ENCODE results near the gene DSCAML1. TPM values are rescaled to one million over a fixed set of nuclear protein-coding genes. Genes with fewer than 3 reads are reported as not detected.

Gene DSCAML1
- total RNA-seq, 1 experiment from 2014 or later, result not detected

GRCh38 chr11:117816846-117817367, 19.9 kb upstream of the DSCAML1 start:
- no TSS peak for BruUV-seq (replicated peaks)
- Histone ChIP-seq H3K4me2 (ENCODE audit: low read length) (no peak overlapping the region), H3F3A (ENCODE audit: low read length, unreplicated experiment) (no peaks in the 10 kb centered on the region), H4K20me1 (ENCODE audit: low read length) (no peaks in the 10 kb centered on the region), H2AFZ (ENCODE audit: low read length) (peak overlapping the region; percentile 57; the same call in 1 of the 2 replicates), H3K4me3 (ENCODE audit: low read length) (no peak overlapping the region), H3K9ac (ENCODE audit: low read length) (no peak overlapping the region), H3K27me3 (ENCODE audit: low read length) (peaks cover 6% of the 10 kb centered on the region; the same call in 1 of the 2 replicates), H3K4me1 (ENCODE audit: insufficient read depth, low read length) (peaks cover 14% of the 10 kb centered on the region), H3K36me3 (ENCODE audit: low read depth, low read length) (no peaks in the 10 kb centered on the region), H3K9me3 (ENCODE audit: low read length) (no peaks in the 10 kb centered on the region), H3K27ac (ENCODE audit: low read length) (no peak overlapping the region), H3K79me2 (ENCODE audit: low read length) (no peaks in the 10 kb centered on the region), H3K9me2 (replicated peaks; ENCODE audit: low read length) (no peaks in the 10 kb centered on the region)
- ATAC-seq, result no peak
- POLR2A ChIA-PET (ENCODE audit: unreplicated experiment), result no interaction called here
- intact Hi-C loops (cut with micrococcal nuclease), result loop anchor here (5.0 kb wide), 2 partner anchors 390 to 580 kb away; no protein-coding TSS in a partner anchor
- TF ChIP-seq EZH2phosphoT487 (IDR thresholded peaks at IDR 0.05; ENCODE audit: borderline replicate concordance, low read length) (no peak), EZH2 (IDR thresholded peaks at IDR 0.05; ENCODE audit: low read length, unreplicated experiment) (no peak)
- TF ChIP-seq, protein P1, sequence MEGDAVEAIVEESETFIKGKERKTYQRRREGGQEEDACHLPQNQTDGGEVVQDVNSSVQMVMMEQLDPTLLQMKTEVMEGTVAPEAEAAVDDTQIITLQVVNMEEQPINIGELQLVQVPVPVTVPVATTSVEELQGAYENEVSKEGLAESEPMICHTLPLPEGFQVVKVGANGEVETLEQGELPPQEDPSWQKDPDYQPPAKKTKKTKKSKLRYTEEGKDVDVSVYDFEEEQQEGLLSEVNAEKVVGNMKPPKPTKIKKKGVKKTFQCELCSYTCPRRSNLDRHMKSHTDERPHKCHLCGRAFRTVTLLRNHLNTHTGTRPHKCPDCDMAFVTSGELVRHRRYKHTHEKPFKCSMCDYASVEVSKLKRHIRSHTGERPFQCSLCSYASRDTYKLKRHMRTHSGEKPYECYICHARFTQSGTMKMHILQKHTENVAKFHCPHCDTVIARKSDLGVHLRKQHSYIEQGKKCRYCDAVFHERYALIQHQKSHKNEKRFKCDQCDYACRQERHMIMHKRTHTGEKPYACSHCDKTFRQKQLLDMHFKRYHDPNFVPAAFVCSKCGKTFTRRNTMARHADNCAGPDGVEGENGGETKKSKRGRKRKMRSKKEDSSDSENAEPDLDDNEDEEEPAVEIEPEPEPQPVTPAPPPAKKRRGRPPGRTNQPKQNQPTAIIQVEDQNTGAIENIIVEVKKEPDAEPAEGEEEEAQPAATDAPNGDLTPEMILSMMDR (conservative IDR thresholded peaks at IDR 0.05; ENCODE audit: low read depth, low read length), result no peak
- CTCF ChIA-PET, result interaction anchor here (1.0 to 2.0 kb wide), 3 partner anchors 9 to 391 kb away, joined by 3 to 13 read pairs (median 4); no protein-coding TSS in a partner anchor
- DNase-seq, result no peak

- peak; percentile 68 for ATAC-seq
- ChIA-PET CTCF (interaction anchor here (0.9 to 2.0 kb wide), 4 partner anchors 9 to 390 kb away, joined by 3 to 13 read pairs (median 4); no protein-coding TSS in a partner anchor), POLR2A (ENCODE audit: unreplicated experiment) (no interaction called here)
- H3K27me3 ChIP-seq (ENCODE audit: low read length), result 0 out of 2 replicates have a peak, but pooled peaks cover under 1% of the 10 kb centered on the region
- H3K9me2 ChIP-seq (replicated peaks; ENCODE audit: low read length), result no peaks in the 10 kb centered on the region
- H3F3A ChIP-seq (ENCODE audit: low read length, unreplicated experiment), result no peaks in the 10 kb centered on the region
- H3K4me1 ChIP-seq (ENCODE audit: insufficient read depth, low read length), result peaks cover 14% of the 10 kb centered on the region
- H3K79me2 ChIP-seq (ENCODE audit: low read length), result no peaks in the 10 kb centered on the region
- no peak overlapping the region for H3K27ac ChIP-seq (ENCODE audit: low read length)
- no peaks in the 10 kb centered on the region for H4K20me1 ChIP-seq (ENCODE audit: low read length)
- no peak overlapping the region for H3K4me2 ChIP-seq (ENCODE audit: low read length)
- no peaks in the 10 kb centered on the region for H3K9me3 ChIP-seq (ENCODE audit: low read length)
- intact Hi-C loops (cut with micrococcal nuclease), result loop anchor here (5.0 kb wide), 2 partner anchors 389 to 579 kb away; no protein-coding TSS in a partner anchor
- H2AFZ ChIP-seq (ENCODE audit: low read length), result peak overlapping the region; percentile 60
- DNase-seq, result peak; percentile 69
- H3K4me3 ChIP-seq (ENCODE audit: low read length), result no peak overlapping the region
- TF ChIP-seq, protein P1 (conservative IDR thresholded peaks at IDR 0.05; ENCODE audit: low read depth, low read length), result no peak
- TF ChIP-seq EZH2 (IDR thresholded peaks at IDR 0.05; ENCODE audit: low read length, unreplicated experiment) (no peak), EZH2phosphoT487 (IDR thresholded peaks at IDR 0.05; ENCODE audit: borderline replicate concordance, low read length) (no peak)
- BruUV-seq (replicated peaks), result no TSS peak
- H3K9ac ChIP-seq (ENCODE audit: low read length), result no peak overlapping the region
- no peaks in the 10 kb centered on the region for H3K36me3 ChIP-seq (ENCODE audit: low read depth, low read length)
These were observed 19.2 kb upstream of the DSCAML1 start for GRCh38 chr11:117816151-117816741.
